ENCODE results near the gene ATP8B3. TPM values are rescaled to one million over a fixed set of nuclear protein-coding genes. Genes with fewer than 3 reads are reported as not detected.
"Not testable (repeated sequence)": the region's sequence is repeated elsewhere in the genome, so short reads cannot be mapped to it uniquely, and the experiment has no call there.

Gene ATP8B3
- total RNA-seq, 1 donor from 2014 or later, result 0.41 TPM

DNA sequence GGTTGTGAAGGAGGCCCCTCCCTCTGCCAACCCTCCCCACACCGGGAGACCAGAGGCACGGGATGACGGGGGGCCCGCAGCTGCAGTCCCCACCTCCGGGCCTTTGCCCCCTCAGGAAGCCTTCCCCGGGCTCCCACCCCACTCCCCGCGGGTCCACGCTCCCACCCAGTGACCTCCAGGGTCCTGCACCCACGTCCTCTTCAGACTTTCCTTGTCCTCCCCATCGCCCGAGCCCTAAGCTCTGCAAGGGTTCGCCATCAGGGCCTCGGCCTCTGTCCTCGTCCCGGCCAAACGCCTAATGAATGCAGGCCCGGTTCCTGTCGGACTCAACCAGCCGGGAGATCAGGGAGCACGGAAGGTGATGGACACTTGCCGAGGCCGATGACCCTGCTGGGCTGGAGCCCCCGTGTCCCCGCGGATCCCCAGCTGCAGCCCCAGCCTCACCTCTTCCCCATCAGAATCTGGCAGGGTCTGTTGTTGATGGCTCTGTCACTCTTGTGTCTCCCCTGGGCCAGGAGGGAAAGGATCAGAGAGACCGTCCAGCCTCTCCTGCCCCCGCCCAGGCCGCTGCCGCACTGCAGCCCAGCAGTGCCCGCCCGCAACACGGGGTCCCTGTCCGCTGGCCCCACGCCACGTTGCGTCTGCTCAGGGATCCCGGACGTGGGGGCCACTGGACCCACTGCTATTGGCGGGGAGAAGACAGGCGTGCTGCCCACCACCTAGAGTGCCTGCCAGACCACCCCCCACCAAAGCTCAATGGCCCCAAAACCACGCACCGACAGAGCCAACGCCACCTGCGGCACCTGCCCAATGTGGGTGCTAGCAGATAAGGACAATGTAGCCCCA is 5.7 kb downstream of the ATP8B3 start:
- Histone ChIP-seq H3K36me3 (no peaks in the 10 kb centered on the region), H3K27ac (replicated peaks) (no peak overlapping the region), H3K4me3 (no peak overlapping the region), H3K27me3 (ENCODE audit: low read depth) (no peaks in the 10 kb centered on the region), H3K9me3 (replicated peaks) (no peaks in the 10 kb centered on the region), H3K4me1 (peaks cover 2% of the 10 kb centered on the region)
- TF ChIP-seq CTCF (IDR thresholded peaks at IDR 0.05; ENCODE audit: borderline replicate concordance), result no peak
- intact Hi-C loops (cut with micrococcal nuclease), result no loop called here
- no peak for DNase-seq

- intact Hi-C loops (cut with micrococcal nuclease), result no loop called here
- no peak for DNase-seq
These were observed 6.5 kb downstream of the ATP8B3 start for GRCh38 chr19:1805401-1806183.

DNA sequence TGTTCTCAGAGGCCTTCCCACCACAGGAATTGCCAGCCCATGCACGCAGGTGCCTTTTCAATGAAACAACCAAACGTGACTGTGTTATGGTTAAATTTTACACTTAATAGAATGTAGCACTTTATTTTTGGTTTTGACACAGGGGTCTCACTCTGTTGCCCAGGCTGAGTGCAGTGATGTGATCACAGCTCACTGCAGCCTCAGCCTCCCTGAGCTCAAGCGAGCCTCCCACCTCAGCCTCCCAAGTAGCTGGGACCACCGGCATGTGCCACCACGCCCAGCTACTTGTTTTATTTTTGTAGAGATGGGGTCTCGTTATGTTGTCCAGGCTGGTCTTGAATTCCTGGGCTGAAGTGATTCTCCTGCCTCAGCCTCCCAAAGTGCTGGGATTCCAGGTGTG is 7.2 kb downstream of the ATP8B3 start:
- no peak overlapping the region for H3K27ac ChIP-seq (replicated peaks)
- TF ChIP-seq CTCF (IDR thresholded peaks at IDR 0.05; ENCODE audit: borderline replicate concordance), result no peak
- no peaks in the 10 kb centered on the region for H3K9me3 ChIP-seq (replicated peaks)
- H3K4me3 ChIP-seq, result no peak overlapping the region
- no peaks in the 10 kb centered on the region for H3K27me3 ChIP-seq (ENCODE audit: low read depth)
- H3K36me3 ChIP-seq, result no peaks in the 10 kb centered on the region
- DNase-seq, result no peak
- H3K4me1 ChIP-seq, result no peaks in the 10 kb centered on the region
- intact Hi-C loops (cut with micrococcal nuclease), result no loop called here

More at GRCh38 chr19:1805401-1806183, 6.5 kb downstream of the ATP8B3 start:
- Histone ChIP-seq H3K4me1 (no peaks in the 10 kb centered on the region), H3K27ac (replicated peaks) (no peak overlapping the region), H3K36me3 (no peaks in the 10 kb centered on the region), H3K4me3 (no peak overlapping the region), H3K27me3 (ENCODE audit: low read depth) (no peaks in the 10 kb centered on the region), H3K9me3 (replicated peaks) (no peaks in the 10 kb centered on the region)
- no peak for TF ChIP-seq CTCF (IDR thresholded peaks at IDR 0.05; ENCODE audit: borderline replicate concordance)

- H3K27ac ChIP-seq (replicated peaks), result no peak overlapping the region
- DNase-seq, result no peak
- H3K9me3 ChIP-seq (replicated peaks), result no peaks in the 10 kb centered on the region
- peaks cover 4% of the 10 kb centered on the region for H3K4me1 ChIP-seq
- H3K4me3 ChIP-seq, result no peak overlapping the region
- no peak for TF ChIP-seq CTCF (IDR thresholded peaks at IDR 0.05; ENCODE audit: borderline replicate concordance)
- intact Hi-C loops (cut with micrococcal nuclease), result no loop called here
- no peaks in the 10 kb centered on the region for H3K36me3 ChIP-seq
- peaks cover 29% of the 10 kb centered on the region for H3K27me3 ChIP-seq (ENCODE audit: low read depth)
These were observed 12.3 kb downstream of the ATP8B3 start for GRCh38 chr19:1799695-1800342.

DNA sequence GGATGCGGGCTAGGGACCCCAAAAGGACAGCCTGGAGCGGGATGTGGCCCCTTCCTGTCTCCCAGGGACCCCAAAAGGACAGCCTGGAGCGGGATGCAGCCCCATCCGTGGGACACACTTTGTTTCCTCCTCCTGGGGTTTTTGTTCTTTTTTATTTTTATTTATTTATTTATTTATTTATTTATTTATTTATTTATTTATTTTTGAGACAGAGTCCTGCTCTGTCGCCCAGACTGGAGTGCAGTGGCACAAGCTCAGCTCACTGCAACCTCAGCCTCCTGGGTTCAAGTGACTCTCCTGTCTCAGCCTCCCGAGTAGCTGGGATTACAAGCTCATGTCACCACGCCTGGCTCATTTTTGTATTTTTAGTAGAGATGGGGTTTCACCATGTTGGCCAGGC is 14.8 kb downstream of the ATP8B3 start:
- H3K4me1 ChIP-seq; intact Hi-C loops (cut with micrococcal nuclease); H3K4me3 ChIP-seq; DNase-seq; H3K9me3 ChIP-seq (replicated peaks); H3K36me3 ChIP-seq; H3K27ac ChIP-seq (replicated peaks): not testable (repeated sequence)
- H3K27me3 ChIP-seq (ENCODE audit: low read depth), result peaks cover 40% of the 10 kb centered on the region
